GM21786 (cell line): ENCODE data around the gene IFT88.
"Not testable (repeated sequence)": the region's sequence is repeated elsewhere in the genome, so short reads cannot be mapped to it uniquely, and the experiment has no call there.

Source experiments
- ATAC-seq: cut with Tn5 transposase; IDR thresholded peaks from one replicate; pipeline ENCODE4 v1.9.1; 2021; ENCODE audit not compliant: unreplicated experiment

Gene IFT88

DNA sequence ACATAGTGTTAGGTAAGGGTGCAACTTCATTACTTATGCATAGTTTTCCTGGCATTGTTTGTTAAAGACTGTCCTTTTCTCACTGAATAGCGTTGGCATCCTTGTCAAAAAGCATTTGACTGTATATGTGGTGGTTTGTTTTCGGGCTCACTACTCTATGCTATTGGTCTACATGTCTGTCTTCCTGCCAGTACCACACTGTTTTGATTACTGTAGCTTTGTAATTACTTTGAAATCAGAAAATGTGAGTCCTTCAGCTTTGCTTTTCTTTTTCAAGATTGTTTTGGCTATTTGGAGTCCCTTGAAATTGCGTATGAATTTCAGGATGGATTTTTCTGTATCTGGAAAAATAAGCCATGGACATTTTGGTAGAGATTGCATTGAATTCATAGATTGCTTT lies 56.0 kb downstream of the IFT88 start:
- ATAC-seq: no peak

DNA sequence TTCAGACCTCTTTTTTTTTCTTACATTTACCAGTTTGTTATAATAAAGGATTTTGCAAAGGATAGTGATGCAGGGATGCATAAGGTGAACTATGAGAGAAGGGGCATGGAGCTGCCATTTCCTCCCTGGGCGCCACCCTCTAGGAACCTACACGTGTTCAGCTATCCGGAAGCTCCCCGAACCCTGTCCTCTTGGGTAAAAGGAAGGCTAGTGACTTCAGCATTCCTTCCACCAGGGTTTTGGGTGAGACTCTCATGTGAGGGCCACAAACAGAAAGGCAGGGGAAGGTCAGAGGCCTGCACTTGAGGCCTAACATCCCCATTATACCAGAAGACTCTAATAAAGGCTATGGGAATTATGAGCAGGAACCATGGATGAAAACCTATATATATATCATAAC lies 57.3 kb downstream of the IFT88 start:
- no peak for ATAC-seq

DNA sequence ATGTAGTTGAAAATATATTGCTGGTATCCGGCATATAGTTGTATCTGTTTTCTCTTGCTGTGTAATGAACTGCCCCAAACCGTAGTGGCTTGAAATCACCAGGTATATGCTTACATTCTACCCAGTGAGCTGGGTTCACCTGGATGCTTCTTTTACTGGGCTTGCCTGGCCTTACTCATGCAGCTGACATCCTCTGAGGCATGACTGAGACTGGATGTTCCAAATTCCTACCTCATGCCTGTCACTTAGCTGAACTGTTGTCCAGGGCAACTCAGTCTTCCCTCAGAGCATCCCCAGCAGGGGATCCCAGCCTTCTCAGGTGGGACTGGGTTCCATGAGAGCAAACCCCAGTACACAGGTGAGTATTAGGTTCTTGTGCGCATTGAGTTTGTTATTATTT lies 66.8 kb downstream of the IFT88 start:
- no peak for ATAC-seq

DNA sequence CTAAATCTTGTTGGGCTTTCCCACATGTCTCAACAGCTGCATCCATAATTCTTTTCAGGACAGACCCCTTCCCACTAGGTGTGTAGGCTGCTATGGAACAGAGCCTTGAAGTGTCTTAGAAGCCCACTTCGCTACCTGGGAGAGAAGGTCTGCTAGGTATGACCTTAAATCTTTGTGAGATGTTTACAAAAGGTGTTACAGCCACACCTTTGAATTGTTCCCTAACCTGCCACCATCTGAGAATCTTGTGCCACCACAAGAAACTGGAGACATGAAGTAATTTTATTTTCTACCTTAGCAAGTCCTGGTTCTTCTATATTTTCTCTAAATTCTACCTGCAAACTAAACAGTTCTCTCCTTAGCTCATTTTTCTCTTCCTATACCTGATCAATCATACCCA lies 69.1 kb downstream of the IFT88 start:
- ATAC-seq: no peak

DNA sequence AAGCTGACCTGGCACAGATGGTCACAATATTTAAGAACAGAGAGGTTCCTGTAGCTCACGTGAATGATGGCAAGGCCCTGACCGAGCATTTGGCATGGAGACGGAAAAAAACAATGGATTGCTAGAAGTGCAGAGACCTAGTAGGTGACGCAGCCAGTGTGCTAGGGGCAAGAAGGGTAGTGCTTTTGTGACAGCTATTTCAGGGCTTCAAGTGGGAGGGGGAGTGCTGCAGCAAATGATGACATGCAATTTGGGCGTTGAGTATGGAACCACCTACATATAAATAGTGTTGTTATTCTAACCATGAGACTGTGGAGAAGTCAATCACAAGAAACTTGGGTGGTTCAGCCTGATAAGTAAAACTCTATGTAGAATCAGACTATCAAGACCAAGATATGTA lies 70.9 kb downstream of the IFT88 start:
- ATAC-seq: no peak

DNA sequence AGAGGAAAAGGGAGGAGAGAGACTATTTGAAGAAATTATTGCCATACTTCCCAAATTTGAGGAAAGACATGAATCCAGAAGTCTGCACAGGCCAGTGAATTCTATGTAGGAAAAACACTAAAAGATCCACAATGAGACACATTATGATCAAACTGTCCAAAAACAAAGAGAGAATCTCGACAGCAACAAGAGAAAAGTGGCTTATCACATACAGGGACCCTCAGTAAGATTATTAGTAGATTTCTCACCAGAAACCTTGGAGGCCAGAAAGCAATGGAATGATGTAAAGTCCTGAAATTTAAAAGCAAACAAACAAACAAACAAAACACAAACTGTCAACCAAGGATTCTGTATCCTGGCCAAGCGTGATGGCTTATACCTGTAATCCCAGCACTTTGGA lies 80.8 kb downstream of the IFT88 start:
- no peak for ATAC-seq

DNA sequence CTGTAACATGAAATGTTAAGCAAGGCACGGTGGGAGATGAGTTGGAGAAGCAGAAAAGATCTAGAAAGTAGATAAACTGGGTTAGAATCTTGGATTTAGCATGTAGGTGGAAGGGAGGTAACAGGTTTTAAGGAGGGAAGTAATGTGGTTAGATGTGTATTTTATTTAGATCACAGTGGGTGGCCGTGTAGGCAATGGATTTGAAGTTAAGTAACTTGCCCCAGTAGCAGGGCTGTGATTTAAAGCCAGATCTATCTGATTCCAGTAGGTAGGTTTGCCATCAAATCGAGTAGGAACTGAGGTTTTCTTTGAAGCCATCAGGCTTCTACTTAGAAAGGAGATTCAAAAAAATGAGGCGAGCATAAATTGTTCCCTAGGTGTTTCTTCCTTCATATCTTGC lies 86.0 kb downstream of the IFT88 start:
- no peak for ATAC-seq

DNA sequence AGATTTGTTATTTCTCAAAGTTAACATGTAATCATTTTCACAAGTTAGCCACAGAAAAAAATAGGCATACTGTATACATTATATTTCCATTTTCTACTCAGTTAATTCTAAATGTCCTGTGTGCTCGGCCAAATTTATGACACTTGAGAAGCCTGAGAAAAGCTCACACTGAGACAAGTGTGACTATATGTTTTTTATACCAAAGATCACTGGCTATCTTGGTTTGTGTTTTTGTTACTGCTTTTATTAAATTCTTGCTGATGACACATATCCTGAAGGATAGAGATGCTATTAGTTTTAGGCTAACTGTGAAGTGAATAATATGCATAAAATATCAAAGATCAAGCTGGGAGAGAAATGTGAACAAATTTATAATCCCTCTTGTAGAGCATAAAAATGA lies 87.2 kb downstream of the IFT88 start:
- ATAC-seq: no peak

DNA sequence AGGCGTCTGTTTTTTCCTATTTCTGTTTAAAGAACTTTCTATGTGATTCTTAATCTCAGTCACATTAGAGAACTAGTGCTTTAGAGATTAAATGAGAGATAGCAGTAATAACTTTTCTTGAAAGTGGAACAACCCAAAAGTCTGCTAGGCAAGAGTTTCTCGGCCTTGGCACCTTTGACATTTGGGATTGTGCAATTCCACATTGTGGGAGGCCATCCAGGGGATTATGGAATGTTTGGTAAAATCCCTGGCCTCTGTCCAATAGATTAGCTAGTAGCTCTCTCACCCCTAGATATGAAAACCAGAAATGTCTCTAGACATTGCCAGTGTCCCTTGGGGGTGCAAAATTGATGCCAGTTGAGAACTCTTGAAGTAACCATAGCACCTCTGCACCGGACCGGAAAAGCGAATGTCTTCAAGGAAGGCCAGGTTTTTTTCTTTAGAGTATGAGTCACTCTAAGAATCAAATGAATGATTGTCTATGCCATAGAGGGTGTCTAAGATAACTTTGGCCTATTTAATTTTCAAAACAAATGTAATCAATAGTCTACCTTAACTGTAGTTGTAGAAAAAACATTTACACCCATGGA lies 91.6 kb downstream of the IFT88 start:
- ATAC-seq: no peak

DNA sequence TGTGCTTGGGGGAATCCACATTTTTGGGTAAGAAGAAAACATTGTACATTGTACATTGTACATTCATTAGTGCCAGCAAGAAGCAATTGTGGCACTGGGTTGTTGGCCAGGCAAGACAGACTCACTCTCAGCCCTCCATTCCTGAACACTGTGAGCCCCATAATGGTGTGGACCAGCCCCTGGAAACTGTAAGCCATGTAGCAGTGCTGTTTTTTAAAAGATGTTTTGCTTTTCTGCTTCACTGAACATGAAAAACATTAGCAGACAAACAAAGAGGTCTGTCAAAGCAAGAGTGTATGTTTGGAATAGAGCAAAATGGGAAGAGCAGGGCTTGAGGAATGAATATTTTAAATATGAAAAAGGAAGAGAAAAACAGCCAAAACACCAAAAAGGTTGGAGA lies 97.4 kb downstream of the IFT88 start:
- ATAC-seq: no peak

DNA sequence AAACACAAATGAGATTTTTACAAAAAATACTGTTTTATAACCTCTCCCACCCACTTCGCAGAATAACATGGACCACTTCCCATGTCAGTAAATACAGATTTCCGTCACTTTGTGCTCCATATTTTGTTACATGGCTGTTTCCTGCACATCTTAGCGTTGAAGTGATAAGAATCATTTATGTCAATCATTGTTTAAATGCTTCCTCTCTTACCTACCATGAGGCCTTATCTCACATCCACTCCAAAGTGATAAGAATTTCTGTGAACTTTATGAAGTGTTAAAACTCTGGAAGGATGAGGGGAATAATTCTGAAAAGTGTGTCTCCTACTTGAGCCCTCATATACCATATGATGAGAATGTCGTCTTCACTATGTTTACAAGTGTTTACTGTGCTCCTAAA lies 100.0 kb downstream of the IFT88 start:
- no peak for ATAC-seq

DNA sequence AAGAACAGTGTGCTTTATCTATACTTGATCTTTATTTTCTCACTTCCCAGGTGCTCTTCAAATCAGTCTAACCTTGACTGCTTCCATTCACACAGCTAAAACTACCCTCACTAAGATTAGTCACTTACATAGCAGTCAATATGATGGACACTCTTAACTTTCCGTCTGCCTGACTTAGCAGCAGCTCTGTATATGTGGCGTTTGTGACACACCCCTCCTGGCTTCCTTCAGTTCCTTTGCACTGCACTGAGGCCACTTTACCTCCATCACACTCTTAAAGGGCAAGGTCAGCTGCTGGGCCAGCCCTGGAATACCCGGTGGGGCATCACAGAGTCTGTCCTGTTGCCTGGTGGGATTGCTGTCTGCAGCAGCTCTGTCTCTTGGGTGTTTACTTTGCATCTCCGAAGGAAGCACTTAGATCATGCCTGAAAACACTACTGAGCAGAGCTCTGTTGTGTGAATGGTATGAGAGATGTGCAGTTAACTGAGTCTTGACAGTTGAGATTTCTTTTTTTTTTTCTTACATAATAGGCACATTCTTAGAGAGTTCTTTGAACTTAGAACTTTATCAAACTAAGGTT lies 101.0 kb downstream of the IFT88 start:
- no peak for ATAC-seq

DNA sequence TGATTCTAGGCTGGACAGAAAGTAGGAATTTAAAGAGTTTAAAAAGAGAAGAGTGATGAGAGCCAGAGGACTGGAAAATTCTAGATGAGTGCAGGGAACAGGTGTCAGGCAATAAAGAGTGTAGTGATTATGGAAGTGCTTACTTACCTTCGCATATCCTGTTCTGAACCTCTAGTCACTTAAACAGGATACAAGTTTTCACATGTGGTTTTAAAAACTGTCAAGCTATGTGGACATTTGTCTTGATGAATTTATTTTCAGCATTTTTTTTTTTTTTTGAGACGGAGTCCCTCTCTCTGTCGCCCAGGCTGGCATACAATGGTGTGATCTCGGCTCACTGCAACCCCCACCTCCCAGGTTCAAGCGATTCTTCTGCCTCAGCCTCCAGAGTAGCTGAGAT lies 102.2 kb downstream of the IFT88 start:
- ATAC-seq: no peak

DNA sequence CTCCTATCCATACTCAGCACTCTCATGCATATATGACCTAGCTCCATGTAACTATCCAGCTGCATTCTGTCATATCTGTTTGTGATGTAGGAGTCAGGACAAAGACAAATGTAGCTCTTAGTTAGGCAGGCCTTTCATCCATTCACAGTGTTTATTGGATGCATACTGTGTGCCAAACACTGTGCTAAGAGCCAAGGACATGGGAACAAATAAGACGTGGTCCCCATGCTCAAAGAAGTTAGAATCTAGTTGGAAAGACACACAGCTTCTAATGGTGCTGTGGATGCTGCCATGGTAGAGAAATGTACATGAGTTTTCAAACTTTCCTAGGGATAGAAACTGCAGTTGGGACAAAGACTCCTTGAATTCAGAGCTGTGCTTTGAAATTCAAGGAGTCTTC lies 104.8 kb downstream of the IFT88 start:
- ATAC-seq: no peak

DNA sequence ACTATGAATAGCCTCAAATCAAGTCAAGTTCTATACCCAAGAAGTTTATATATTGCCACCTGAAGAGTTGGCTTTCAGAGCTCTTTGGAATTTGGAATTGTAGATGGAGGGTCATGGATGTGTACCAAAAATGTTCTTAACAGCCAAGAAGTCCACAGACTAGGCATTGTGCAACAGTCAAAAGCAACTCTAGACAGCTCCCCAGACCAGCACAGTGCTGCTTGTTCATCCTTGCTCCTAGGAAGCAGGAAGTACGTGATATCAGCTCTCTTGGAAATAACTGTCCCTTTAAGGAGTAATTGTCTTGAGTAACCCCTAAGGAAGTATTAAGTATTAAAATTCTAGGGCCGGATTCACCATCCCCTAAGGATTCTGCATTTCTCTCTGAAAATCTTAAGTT lies 105.8 kb downstream of the IFT88 start:
- no peak for ATAC-seq

DNA sequence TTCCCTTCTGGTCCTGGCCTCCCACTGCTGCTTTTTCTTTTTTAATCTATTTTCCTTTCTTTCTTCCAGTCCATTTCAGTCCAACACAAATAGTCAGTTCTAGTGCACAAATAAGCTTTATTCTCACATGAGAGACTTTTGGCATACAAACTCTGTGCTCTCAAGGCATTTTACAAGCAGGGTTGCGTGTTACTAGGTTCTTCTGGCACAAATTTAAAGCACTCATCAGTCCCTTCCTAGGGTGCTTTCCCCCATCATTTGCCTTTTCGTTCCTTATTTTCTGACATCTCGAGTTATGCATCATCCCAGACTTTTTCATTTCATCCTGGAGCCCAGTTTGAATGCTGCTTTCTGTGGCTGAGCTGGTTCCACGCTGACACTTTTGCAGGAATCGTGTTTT lies 106.8 kb downstream of the IFT88 start:
- ATAC-seq: no peak

DNA sequence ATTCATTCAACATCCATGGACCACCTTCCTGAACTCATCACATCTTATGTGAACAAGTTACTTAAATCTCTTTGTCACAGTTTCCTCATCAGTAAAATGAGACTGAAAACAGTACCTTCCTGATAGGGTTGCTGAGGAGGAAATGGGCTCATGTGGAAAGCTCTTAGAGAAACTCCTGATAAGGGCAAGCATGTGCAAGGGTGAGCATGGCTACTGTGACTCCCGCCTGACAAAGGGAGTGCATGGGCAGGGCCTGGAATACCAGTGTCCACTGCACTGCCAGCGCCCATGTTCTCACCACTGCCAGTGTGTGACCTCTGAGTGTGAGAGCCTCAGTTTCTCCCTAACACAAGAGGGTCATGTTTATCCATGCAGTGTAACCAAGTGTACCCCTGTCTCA lies 109.3 kb downstream of the IFT88 start:
- no peak for ATAC-seq

DNA sequence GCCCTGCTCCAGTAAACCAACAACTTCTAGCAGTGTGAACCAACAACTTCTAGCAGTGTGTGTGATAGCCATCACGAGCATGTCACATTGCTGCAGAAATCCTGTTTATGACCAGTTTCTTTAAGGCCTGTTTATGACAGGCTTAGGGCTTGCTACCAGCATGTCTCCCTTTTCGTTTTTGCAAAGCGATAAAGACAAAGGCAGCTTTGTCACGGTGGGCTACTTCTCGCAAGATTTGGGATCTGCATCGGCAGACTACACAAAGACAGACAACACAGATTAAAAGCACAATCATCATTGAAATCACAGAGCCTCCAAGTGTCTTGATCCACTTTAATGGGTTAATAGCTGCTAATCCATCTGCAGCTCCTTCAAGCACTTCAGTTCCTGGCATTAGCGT lies 111.6 kb downstream of the IFT88 start:
- not testable (repeated sequence) for ATAC-seq

DNA sequence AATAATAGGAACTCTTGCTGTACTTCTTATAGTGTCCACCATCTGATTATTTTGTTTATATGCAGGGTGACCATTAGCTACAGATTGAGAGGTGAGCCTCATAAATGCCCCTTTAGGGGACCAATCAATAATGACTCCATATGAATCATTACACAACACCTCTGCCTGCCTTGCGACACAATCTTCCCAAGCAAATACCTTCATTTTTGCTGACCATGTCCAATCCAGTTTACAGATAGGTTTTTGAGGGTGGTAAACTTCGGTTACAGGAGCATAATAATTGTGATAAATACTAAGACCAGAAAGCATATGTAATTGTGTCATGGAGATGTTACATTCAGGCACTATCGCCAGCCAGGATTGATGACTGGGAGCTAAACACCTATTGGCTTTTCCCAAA lies 112.9 kb downstream of the IFT88 start:
- ATAC-seq: no peak

DNA sequence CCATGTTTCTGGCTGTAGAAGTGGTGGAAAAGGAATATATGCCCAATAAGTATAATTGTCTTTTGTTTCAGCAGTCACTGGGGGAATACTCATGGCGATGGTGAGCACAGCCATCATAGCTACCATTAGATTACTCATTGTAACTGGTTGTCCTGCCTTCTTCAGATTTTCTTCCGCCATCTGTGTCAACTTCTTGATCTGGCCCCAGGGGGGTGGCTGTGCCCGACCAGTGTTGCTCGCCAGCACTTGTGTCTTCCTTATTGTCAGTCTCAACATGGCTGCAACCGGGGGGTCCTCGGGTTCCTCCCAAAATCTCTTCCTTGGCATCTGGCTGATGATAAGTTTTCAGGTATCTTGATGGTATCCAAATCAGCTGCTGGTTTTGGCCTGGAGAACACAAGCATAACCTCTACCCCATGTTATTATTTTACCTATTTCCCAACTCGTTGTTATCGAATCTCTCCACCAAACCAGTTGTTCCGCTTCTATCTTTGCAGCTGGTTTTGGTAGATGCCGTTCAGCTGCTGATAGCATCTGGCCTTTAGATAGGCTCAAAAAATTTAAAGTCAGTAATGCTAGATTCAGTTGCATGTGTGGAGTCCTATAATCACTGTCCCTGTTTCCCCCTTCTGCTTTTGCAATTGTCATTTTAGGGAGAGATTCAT lies 113.6 kb downstream of the IFT88 start:
- no peak for ATAC-seq

DNA sequence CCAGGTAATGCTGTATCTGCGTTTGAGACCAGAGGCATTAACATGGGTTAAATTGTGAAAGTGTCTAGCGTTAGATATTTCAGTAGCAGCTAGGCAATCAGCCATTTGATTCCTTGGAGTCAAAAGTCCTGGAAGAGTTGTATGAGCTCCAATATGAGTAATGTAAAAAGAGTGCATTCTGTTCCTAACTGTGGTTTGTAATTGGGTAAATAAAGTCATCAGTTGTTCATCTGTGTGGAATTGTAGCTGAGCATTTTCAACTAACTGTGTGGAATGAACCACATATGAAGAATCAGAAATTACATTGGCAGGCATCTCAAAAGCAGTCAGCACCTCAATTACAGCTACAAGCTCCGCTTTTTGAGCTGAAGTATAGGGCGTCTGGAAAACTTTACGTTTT lies 114.5 kb downstream of the IFT88 start:
- ATAC-seq: not testable (repeated sequence)

DNA sequence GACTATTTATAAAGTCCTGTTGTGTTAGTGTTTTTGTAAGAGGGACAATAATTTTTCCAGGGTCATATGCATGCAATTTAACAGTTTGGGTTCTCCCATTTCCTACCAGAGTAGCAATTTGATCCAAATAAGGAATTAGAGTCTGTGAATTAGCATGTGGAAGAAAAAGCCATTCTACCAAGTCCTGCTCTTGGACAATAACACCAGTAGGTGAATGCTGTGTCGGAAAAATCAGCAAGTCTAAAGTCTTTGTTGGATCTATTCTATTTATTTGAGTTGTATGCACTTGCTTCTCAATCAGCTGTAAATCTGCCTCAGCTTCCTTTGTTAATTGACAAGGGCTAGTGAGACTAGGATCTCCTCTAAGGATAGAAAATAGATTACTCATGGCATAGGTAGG lies 115.1 kb downstream of the IFT88 start:
- no peak for ATAC-seq

DNA sequence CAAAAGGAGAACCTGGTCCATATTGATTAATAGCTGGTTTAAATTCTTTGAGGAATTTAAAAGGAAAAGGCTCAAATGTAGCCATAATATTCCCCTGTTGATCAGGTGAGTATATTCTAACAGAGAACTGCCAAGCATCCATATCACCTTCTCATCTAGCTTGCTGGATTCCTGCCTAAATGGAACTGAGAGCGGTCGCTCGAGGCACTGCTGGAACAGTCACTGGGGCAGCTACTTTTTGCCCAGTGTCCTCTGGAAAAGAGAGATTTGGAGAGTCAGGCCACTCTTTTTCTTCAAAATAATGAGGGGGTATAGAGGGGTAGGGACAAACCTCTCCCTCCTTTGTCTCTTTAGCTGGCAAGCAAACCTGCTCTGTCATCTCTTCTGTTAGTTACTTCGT lies 117.1 kb downstream of the IFT88 start:
- no peak for ATAC-seq
